ENCODE results near the gene CLNK.

- TF ChIP-seq, protein P1, sequence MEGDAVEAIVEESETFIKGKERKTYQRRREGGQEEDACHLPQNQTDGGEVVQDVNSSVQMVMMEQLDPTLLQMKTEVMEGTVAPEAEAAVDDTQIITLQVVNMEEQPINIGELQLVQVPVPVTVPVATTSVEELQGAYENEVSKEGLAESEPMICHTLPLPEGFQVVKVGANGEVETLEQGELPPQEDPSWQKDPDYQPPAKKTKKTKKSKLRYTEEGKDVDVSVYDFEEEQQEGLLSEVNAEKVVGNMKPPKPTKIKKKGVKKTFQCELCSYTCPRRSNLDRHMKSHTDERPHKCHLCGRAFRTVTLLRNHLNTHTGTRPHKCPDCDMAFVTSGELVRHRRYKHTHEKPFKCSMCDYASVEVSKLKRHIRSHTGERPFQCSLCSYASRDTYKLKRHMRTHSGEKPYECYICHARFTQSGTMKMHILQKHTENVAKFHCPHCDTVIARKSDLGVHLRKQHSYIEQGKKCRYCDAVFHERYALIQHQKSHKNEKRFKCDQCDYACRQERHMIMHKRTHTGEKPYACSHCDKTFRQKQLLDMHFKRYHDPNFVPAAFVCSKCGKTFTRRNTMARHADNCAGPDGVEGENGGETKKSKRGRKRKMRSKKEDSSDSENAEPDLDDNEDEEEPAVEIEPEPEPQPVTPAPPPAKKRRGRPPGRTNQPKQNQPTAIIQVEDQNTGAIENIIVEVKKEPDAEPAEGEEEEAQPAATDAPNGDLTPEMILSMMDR (IDR thresholded peaks at IDR 0.05): peak; percentile 69 to 76 (median 73)
- TF ChIP-seq POLR2A (IDR thresholded peaks at IDR 0.05) (no peak), POLR2AphosphoS5 (IDR thresholded peaks at IDR 0.05) (no peak)
These were observed 129.9 kb downstream of the CLNK start for GRCh38 chr4:10554694-10555093.

Data from transverse colon (tissue), 4 donors.